Inflammatory macrophage treated with lipopolysaccharide for 4 hours (primary cell): ENCODE measurements around the gene KIAA2012.
"Not testable (repeated sequence)": the region's sequence is repeated elsewhere in the genome, so short reads cannot be mapped to it uniquely, and the experiment has no call there.

Experiments used
- DNase-seq: peaks from one replicate; pipeline ENCODE4 v3.0.0-alpha.2; 2020

Gene KIAA2012

DNA sequence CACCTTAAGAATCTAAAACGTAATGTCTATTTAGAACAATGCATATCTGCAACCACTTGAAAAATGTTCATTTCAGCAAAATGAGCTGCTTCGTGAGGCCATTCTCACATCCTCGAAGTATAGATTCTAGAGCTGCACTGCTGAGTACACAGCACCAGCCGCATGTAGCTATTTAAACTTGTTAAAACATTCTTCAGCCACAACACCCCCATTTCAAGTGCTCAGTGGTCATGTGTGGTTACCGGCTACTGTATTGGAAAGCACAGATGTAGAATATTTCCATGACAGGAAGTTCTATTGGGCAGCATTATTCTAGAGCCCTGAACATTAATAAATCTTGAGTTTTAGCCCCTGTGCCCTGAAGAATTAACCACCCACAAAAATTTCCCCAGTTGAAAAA is 130.3 kb downstream of the KIAA2012 start:
- DNase-seq: no peak

DNA sequence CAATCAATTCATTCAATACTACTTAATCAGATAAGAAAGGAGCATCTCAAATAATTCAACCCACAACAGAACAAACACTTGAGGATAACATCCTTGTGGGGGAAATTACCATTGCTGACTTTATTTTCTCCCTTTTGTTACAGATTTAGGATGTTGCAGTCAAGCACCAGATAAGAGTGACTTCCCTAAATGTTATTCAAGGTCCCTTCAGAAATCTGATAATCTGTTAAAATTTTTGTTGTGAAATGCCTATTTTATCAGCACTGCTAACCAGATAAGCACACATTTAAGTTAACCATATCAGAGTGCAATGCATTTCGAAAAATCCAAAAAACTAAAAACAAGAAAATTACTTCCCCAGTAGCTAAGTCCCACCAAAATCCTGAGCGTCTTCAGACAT is 131.8 kb downstream of the KIAA2012 start:
- DNase-seq: no peak

DNA sequence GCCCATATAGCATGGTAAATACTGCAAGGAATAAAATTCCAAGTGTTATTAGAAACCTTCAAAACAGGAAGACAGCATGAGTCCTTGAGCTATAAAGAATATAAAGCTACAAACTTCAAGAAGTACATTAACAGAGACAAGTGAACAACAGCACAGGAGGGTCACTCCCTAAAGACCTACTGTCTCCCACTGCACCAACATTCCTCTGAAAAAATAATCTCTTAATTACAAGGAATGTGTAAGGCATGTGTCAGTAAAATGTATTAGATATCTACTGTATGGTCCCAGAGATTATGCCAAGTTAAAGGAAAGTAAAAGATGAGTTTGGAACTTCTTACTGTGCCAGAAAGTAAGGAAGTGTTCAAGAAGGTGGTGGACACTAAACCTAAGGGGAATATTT is 135.5 kb downstream of the KIAA2012 start:
- no peak for DNase-seq

DNA sequence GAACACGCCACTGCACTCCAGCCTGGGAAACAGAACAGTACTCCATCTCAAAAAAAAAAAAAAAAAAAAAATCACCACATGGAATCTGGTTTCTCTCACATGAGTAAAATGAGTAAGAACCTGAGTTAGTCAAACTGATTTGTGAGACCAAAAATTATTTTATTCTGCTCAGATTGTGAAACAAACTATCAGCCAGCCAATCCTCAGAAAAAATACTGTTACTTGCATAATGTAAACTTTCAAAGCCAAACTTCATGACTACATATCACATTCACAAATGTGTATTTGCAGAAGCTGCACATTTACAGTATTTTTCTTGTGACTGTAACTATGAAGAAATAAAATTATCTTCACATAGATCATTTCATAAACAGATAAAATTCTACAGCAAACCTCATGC is 142.1 kb downstream of the KIAA2012 start:
- peak; percentile 1 for DNase-seq

DNA sequence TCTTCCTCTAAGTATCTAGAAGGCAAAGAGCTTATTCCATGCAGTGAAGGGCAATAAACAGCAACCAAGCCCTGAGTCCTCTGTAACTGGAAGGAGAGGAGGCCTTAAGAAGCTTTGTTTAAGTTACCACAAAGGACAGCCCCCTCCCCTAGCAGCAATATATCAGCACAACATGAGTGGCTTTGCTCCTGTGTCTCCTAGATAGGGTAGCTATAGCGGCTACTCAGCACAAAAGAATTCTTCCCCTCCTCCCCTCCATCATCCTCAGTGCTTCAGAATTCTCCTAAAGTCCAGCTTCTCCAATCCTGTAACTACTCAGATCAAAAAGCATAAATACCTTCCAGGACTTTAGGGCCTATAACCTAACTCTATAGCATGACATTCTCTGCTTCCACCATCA is 148.8 kb downstream of the KIAA2012 start:
- no peak for DNase-seq

DNA sequence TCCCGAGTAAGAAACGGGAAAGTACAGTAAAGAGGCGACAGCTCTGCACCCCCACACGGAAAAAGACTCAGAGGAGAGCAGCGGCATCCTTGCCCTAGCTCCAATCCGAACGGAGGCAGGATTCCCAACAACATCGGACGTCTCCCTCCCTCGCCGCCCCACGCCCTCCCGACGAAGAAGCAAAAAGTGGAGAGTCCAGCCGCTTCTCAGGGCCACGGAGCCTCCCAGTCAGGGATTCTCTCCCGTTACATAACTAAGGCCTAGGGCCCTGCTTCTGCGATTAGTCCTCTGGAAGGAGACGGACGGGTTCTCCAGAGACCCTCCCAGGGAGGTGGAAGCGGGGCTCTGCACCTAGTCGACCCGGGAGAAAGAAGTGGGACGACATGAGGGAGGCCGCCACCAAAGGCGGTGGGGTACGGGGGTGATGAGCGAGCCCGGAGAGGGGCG is 164.8 kb downstream of the KIAA2012 start:
- peak; percentile 30 for DNase-seq

DNA sequence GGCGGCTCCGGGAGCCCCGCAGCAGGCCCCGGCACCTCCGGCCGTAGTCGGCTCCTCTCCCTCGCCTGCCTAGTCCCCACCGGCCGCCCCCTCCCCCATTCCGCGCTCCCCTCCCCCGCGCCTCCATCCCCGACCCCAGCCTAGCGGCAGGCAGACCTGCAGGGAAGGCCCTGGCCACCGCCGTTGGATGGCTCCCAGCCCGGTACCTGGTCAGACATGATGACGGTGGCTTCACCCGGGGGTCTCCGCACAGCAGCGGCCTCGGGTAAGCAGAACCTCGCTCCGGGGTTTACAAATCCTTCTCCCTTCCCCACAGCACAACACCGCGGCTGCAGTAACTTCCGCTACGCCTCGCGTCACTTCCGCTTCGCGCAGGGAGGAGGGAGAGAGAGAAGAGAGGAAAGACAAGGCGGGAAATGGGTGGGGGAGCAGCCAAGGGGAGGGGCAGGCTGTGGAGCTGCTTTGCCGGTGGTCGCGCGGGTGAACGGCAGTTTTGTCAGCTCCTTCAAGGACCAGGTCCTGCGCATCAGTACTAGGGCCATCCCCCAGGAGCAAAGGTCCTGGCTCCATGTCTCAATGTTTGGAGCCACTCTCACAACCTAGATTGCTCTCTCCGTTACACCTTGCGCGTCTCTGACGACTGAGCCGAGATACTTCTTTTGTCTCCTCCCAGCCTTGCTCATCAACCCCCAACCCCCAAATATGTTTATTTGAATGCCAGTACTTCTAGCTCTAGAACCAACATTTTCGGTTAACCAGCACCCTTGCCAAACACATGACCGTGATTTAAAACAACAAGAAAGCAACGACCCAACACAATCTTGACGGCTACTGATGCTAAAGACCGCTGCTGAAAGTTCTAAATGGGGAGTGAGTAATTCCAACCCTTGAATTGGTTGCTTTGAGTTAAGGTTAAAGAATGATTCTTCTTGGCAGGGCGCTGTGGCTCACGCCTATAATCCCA is 165.5 kb downstream of the KIAA2012 start, which contains the start of gene SUMO1:
TSS of gene SUMO1 (minus strand) at position 364 of the 964 bp plus-strand sequence. CDS start at position 218, 146 bp downstream.
- peak; percentile 90 for DNase-seq

DNA sequence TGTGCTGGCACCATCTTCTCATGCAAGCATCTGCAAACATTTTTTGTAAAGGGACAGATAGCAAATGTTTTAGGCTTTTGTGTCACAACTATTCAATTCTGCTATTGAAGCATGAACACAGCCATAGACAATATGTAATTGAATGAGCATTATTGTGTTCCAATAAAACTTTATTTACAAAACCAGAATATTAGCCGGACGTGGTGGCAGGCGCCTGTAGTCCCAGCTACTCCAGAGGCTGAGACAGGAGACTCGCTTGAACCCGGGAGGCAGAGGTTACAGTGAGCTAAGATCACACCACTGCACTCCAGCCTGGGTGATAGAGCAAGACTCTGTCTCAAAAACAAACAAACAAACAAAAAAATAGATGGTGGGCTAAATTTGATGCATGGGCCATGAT is 174.7 kb downstream of the KIAA2012 start:
- DNase-seq: not testable (repeated sequence)

DNA sequence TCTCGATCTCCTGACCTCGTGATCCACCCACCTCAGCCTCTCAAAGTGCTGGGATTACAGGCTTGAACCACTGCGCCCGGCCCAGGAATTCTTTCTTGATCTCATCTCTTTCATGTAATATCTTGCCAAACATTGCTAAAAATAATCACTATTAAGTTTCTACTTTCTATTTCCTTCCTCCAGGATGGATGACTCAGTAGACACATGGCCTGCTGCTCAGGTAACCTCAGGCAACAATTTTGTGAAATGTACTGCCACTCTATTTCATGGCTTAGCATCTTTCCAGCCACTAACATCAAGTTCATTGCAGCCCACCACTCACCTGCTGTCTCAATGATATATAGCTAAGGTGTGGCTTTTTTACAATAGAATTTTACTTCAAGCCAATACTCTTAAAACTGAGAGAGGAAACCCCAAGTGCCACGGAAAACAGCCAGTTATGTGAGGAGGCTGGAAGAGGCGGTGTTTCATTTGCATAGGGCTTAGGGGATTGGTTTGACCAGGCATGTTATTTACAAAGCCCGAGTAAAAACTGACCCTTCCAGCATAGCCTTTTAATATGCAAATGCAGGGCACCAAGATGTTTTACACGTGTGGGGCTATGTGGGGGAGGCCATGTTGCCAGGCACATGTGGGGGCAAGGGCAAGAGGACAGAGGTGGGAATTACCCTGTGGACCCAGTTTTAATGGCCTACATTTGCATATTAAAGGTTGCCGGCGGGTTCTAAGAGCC is 176.6 kb downstream of the KIAA2012 start:
- peak; percentile 7 for DNase-seq

DNA sequence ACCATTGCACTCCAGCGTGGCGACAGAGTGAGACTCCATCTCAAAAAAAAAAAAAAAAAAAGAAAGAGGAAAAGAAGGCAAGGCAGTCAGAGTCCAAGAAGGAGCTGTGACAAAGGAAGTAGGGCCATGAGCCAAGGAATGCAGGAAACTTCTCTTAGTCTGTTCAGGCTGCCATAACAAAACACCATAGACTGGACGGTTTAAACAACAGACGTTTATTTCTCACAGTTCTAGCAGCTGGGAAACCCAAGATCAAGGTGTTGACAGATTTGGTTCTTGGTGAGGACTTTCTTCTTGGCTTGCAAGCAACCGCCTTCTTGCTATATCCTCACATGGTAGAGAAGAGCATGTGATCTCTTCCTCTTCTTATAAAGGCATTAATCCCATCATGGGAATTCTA is 178.4 kb downstream of the KIAA2012 start:
- DNase-seq: no peak
